H1 (cell line): Measurements from ENCODE around the gene ST8SIA4.

Experiments used
- CTCF ChIP-seq, 3 experiments: IDR thresholded peaks; 1 replicate in 2 of 3; 2 replicates in 1 of 3; pipeline versions ENCODE4 v1.5.1 to v1.6.1; 2011; ENCODE audit warnings: low read length in 3 of 3, mild to moderate bottlenecking in 3 of 3, inconsistent platforms in 2 of 3, low read depth in 1 of 3, moderate library complexity in 1 of 3; ENCODE audit not compliant: insufficient read depth in 1 of 3; ENCODE audit errors: control extremely low read depth in 1 of 3
- EGR1 ChIP-seq: IDR thresholded peaks from 2 replicates; pipeline ENCODE4 v1.6.1; 2011; ENCODE audit warnings: low read depth, low read length, borderline replicate concordance
- EP300 ChIP-seq, 2 experiments: IDR thresholded peaks; 1 replicate in 1 of 2; 2 replicates in 1 of 2; pipeline ENCODE4 v1.6.1; 2011 to 2012; ENCODE audit warnings: low read depth in 2 of 2, low read length in 2 of 2, mild to moderate bottlenecking in 2 of 2, borderline replicate concordance in 1 of 2, inconsistent platforms in 1 of 2, moderate library complexity in 1 of 2
- EZH2 ChIP-seq: fragments of 200-600 bp; sonication (generic); IDR thresholded peaks from 2 replicates; pipeline ENCODE4 v1.7.1; 2012; ENCODE audit warnings: low read depth, mild to moderate bottlenecking, moderate library complexity, low read length, inconsistent platforms; ENCODE audit not compliant: severe bottlenecking
- RFX5 ChIP-seq: IDR thresholded peaks from 2 replicates; pipeline ENCODE4 v1.6.1; 2011; ENCODE audit warnings: low read depth, low read length, improper control_type of control experiment, borderline replicate concordance
- SIRT6 ChIP-seq: IDR thresholded peaks from one replicate; pipeline ENCODE4 v1.7.1; 2012; ENCODE audit warnings: low read length, inconsistent platforms
- YY1 ChIP-seq: IDR thresholded peaks from 2 replicates; pipeline ENCODE4 v1.6.1; 2011; ENCODE audit warnings: low read depth, mild to moderate bottlenecking, low read length
- ZNF274 ChIP-seq: IDR thresholded peaks from 2 replicates; pipeline ENCODE4 v1.7.0; 2012; ENCODE audit warnings: low read length, borderline replicate concordance; ENCODE audit errors: extremely low read depth

GRCh38 chr5:100771181-100771580, 131.9 kb downstream of the ST8SIA4 start:
- no peak for TF ChIP-seq YY1
- no peak for TF ChIP-seq CTCF (IDR thresholded peaks at IDR 0.05; ENCODE audit: control extremely low read depth in 1 of 3, insufficient read depth in 1 of 3, low read depth in 1 of 3, low read length in 3 of 3)
- TF ChIP-seq EZH2 = no peak
- TF ChIP-seq EGR1 = no peak
- TF ChIP-seq RFX5 = no peak
- no peak for TF ChIP-seq SIRT6
- no peak for TF ChIP-seq ZNF274
- TF ChIP-seq EP300 (IDR thresholded peaks at IDR 0.05; ENCODE audit: borderline replicate concordance in 1 of 2, low read depth in 2 of 2, low read length in 2 of 2) = no peak
